Right lobe of liver (tissue), 4 donors: ENCODE measurements around the gene TOR1B.

Experiments used
- POLR2A ChIP-seq: fragments of 450-650 bp; IDR thresholded peaks from one replicate; pipeline ENCODE4 v1.6.1; 2017; ENCODE audit warnings: antibody characterized with exemption, mild to moderate bottlenecking
- TF ChIP-seq, protein P1 (sequence below), 4 donors: fragments of 200-600 bp in 3 of 4; fragments of 450-650 bp in 1 of 4; IDR thresholded peaks; one replicate each; pipeline versions ENCODE4 v1.5.1 to v1.8.0; 2016 to 2022; ENCODE audit warnings: antibody characterized with exemption in 4 of 4, mild to moderate bottlenecking in 2 of 4
- donor health status: DM: no; HTN: no; CAD: no.
- donor health status: DM: no; HTN: no; CAD: no.
- donor health status: DM: no; HTN: yes; CAD: no.

DNA sequence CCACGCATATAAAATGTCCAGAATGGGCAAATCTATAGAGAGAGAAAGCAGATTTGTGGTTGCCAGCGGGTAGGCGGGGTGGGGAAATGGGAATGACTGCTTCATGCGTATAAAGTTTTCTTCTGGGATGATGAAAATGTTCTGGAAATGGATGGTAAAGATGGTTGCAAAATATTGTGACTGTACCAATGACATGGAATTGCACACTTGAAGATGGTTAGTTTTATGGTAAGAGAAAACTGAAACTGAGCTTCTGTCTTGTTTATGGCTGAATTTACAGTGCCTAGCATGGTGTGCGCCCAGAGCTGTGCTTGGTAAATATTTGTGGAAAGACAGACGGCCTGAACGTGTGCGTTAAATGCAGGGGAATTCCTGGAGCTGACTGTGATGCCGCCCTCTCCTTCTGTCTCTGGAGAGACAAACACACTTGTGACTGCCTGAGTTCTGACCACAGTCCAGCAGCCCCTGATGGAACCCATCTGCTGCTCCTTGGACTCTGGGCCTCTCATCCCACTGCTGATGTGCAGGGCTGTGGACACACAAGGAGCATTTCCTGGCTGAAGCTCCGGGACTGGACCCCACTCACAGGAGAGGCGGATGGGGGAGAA is 41.6 kb upstream of the TOR1B start:
- TF ChIP-seq, protein P1, sequence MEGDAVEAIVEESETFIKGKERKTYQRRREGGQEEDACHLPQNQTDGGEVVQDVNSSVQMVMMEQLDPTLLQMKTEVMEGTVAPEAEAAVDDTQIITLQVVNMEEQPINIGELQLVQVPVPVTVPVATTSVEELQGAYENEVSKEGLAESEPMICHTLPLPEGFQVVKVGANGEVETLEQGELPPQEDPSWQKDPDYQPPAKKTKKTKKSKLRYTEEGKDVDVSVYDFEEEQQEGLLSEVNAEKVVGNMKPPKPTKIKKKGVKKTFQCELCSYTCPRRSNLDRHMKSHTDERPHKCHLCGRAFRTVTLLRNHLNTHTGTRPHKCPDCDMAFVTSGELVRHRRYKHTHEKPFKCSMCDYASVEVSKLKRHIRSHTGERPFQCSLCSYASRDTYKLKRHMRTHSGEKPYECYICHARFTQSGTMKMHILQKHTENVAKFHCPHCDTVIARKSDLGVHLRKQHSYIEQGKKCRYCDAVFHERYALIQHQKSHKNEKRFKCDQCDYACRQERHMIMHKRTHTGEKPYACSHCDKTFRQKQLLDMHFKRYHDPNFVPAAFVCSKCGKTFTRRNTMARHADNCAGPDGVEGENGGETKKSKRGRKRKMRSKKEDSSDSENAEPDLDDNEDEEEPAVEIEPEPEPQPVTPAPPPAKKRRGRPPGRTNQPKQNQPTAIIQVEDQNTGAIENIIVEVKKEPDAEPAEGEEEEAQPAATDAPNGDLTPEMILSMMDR (IDR thresholded peaks at IDR 0.05): no peak
- no peak for TF ChIP-seq POLR2A
